SK-N-SH treated with all-trans-retinoic acid at 6 μM for 48 hours (cell line): ENCODE data around the gene CMKLR1.

ENCODE experiments used
- BACH2 ChIP-seq: fragments of 250-450 bp; sonication (Bioruptor Pico); IDR thresholded peaks from 2 replicates; pipeline ENCODE4 v1.9.0; 2021; ENCODE audit warnings: mild to moderate bottlenecking, borderline replicate concordance
- CSDC2 ChIP-seq: fragments of 250-450 bp; sonication (Bioruptor Pico); IDR thresholded peaks from 2 replicates; pipeline ENCODE4 v1.5.0; 2020; ENCODE audit warnings: mild to moderate bottlenecking, moderate library complexity
- CSRNP3 ChIP-seq: fragments of 250-450 bp; sonication (Bioruptor Pico); IDR thresholded peaks from 2 replicates; pipeline ENCODE4 v1.5.1; 2021; ENCODE audit warnings: mild to moderate bottlenecking, moderate library complexity
- ISL1 ChIP-seq: fragments of 250-450 bp; sonication (Bioruptor Pico); IDR thresholded peaks from 2 replicates; pipeline ENCODE4 v2.1.2; 2022; ENCODE audit warnings: mild to moderate bottlenecking, moderate library complexity
- OSR1 ChIP-seq: fragments of 250-450 bp; sonication (Bioruptor Pico); IDR thresholded peaks from 2 replicates; pipeline ENCODE4 v1.8.0; 2022; ENCODE audit warnings: moderate library complexity, mild to moderate bottlenecking, inconsistent platforms
- PATZ1 ChIP-seq: fragments of 250-450 bp; sonication (Bioruptor Pico); IDR thresholded peaks from 2 replicates; pipeline ENCODE4 v1.8.0; 2020; ENCODE audit warnings: mild to moderate bottlenecking, moderate library complexity, borderline replicate concordance
- RARB ChIP-seq: fragments of 250-450 bp; sonication (Bioruptor Pico); IDR thresholded peaks from 2 replicates; pipeline ENCODE4 v1.8.0; 2021; ENCODE audit warnings: mild to moderate bottlenecking, moderate library complexity
- TCF4 ChIP-seq: fragments of 250-450 bp; sonication (Bioruptor Pico); IDR thresholded peaks from 2 replicates; pipeline ENCODE4 v1.8.0; 2021; ENCODE audit warnings: mild to moderate bottlenecking, moderate library complexity, borderline replicate concordance
- TOX ChIP-seq: fragments of 250-450 bp; sonication (Bioruptor Pico); IDR thresholded peaks from 2 replicates; pipeline ENCODE4 v1.8.0; 2021; ENCODE audit warnings: mild to moderate bottlenecking, moderate library complexity, borderline replicate concordance
- ZFP3 ChIP-seq: fragments of 250-450 bp; sonication (Bioruptor Pico); IDR thresholded peaks from 2 replicates; pipeline ENCODE4 v1.5.0; 2020; ENCODE audit warnings: mild to moderate bottlenecking, moderate library complexity

DNA sequence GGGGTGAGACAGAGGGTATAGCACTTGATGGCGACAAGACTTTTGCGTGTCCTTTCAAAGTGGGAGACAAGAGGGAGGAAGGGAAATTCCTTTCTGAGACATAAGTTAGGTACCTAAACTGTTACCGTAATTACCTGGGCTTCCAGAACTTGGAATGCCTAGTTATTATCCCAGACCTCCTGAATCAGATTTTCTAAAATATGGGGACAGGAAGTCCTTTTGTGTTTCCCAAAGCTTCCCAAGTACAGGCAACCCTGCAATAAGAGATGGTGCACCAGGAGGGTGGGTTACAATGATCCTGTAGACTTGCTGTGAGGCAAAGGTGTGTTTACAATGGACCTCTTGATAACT, 83.9 kb downstream of the CMKLR1 start:
- TF ChIP-seq ZFP3 (CRISPR knock-in tag) (no peak), TCF4 (no peak), PATZ1 (no peak), CSRNP3 (CRISPR knock-in tag) (no peak), BACH2 (CRISPR knock-in tag) (no peak), OSR1 (CRISPR knock-in tag) (no peak), ISL1 (CRISPR knock-in tag) (no peak), CSDC2 (CRISPR knock-in tag) (no peak), TOX (CRISPR knock-in tag) (no peak), RARB (CRISPR knock-in tag) (no peak)
